ENCODE data around the gene HSPA1L.

The HSPA1L gene

GRCh38 chr6:31784098-31784925 lies 30.8 kb downstream of the HSPA1L start:
- DNase-seq (ENCODE audit: low read depth in 1 of 2, low spot score in 1 of 2): no peak

- no peak for DNase-seq (ENCODE audit: low read depth in 1 of 2, low spot score in 1 of 2)
Measured at GRCh38 chr6:31782126-31782855, 32.8 kb downstream of the HSPA1L start.

- no peak for DNase-seq (ENCODE audit: low read depth in 1 of 2, low spot score in 1 of 2)
Measured at GRCh38 chr6:31781244-31782125, 33.6 kb downstream of the HSPA1L start.

GRCh38 chr6:31780507-31781243 lies 34.4 kb downstream of the HSPA1L start:
- DNase-seq (ENCODE audit: low read depth in 1 of 2, low spot score in 1 of 2): no peak

- DNase-seq (ENCODE audit: low read depth in 1 of 2, low spot score in 1 of 2): no peak
Measured at GRCh38 chr6:31779908-31780307, 35.2 kb downstream of the HSPA1L start.

GRCh38 chr6:31778999-31779885 lies 35.8 kb downstream of the HSPA1L start:
- DNase-seq (ENCODE audit: low read depth in 1 of 2, low spot score in 1 of 2): no peak

- no peak for DNase-seq (ENCODE audit: low read depth in 1 of 2, low spot score in 1 of 2)
Measured at GRCh38 chr6:31778193-31778592, 36.9 kb downstream of the HSPA1L start.

- DNase-seq (ENCODE audit: low read depth in 1 of 2, low spot score in 1 of 2): no peak
Measured at GRCh38 chr6:31777667-31778050, 37.4 kb downstream of the HSPA1L start.

- DNase-seq (ENCODE audit: low read depth in 1 of 2, low spot score in 1 of 2): peak; percentile 25 to 61
Measured at GRCh38 chr6:31776989-31777666, 38.0 kb downstream of the HSPA1L start, which contains the start of gene VWA7. Gene VWA7 (minus strand): TSS chr6:31777328. CDS start chr6:31776779, 549 bp downstream.

- no peak for DNase-seq (ENCODE audit: low read depth in 1 of 2, low spot score in 1 of 2)
Measured at GRCh38 chr6:31776485-31776988, 38.5 kb downstream of the HSPA1L start.

- DNase-seq (ENCODE audit: low read depth in 1 of 2, low spot score in 1 of 2): no peak
Measured at GRCh38 chr6:31775633-31776484, 39.2 kb downstream of the HSPA1L start.

GRCh38 chr6:31775184-31775583 lies 39.9 kb downstream of the HSPA1L start:
- DNase-seq (ENCODE audit: low read depth in 1 of 2, low spot score in 1 of 2): no peak

- DNase-seq (ENCODE audit: low read depth in 1 of 2, low spot score in 1 of 2): no peak
Measured at GRCh38 chr6:31771992-31772358, 43.1 kb downstream of the HSPA1L start.

- DNase-seq (ENCODE audit: low read depth in 1 of 2, low spot score in 1 of 2): no peak
Measured at GRCh38 chr6:31770860-31771259, 44.2 kb downstream of the HSPA1L start.

- peak; percentile 62 to 64 for DNase-seq (ENCODE audit: low read depth in 1 of 2, low spot score in 1 of 2)
Measured at GRCh38 chr6:31769684-31770371, 45.3 kb downstream of the HSPA1L start.

- DNase-seq (ENCODE audit: low read depth in 1 of 2, low spot score in 1 of 2): no peak
Measured at GRCh38 chr6:31768363-31769257, 46.5 kb downstream of the HSPA1L start.

Data from activated T-helper 1 cell treated with anti-CD3 and anti-CD28 coated beads, Interleukin-2, amount 50 U/mL, for 16 hours (primary cell).